Cardiac muscle cell (in vitro differentiated cells and primary cell): Measurements from ENCODE around the gene COL25A1. TPM values are rescaled to one million over a fixed set of nuclear protein-coding genes. Genes with fewer than 3 reads are reported as not detected.

ENCODE experiments used
- DNase-seq, 2 donors: peaks; one replicate each; pipeline versions ENCODE4 v3.0.0 to v3.0.0-alpha.2; 2010 to 2017; ENCODE audit warnings: low read depth in 1 of 2, low spot score in 1 of 2
- H3K27ac ChIP-seq: fragments of 200-600 bp; sonication (generic); 2 replicates; pipeline ENCODE4 v1.5.1; 2016
- H3K27me3 ChIP-seq: fragments of 200-600 bp; sonication (generic); 2 replicates; pipeline ENCODE4 v1.6.0; 2016; ENCODE audit warnings: control low read depth
- H3K36me3 ChIP-seq: fragments of 200-600 bp; sonication (generic); 2 replicates; pipeline ENCODE4 v1.5.1; 2016; ENCODE audit warnings: control low read depth
- H3K4me1 ChIP-seq: fragments of 200-600 bp; sonication (generic); 2 replicates; pipeline ENCODE4 v1.8.1; 2017; ENCODE audit warnings: low read depth, mild to moderate bottlenecking, mixed run types
- H3K4me3 ChIP-seq: fragments of 200-600 bp; sonication (generic); 2 replicates; pipeline ENCODE4 v1.5.1; 2016; ENCODE audit warnings: mild to moderate bottlenecking
- H3K9me3 ChIP-seq: fragments of 200-600 bp; sonication (generic); 2 replicates; pipeline ENCODE4 v1.5.1; 2017; ENCODE audit warnings: low read depth, mild to moderate bottlenecking, control low read depth
- CTCF ChIP-seq: IDR thresholded peaks from 2 replicates; pipeline ENCODE4 v1.5.1; 2012; ENCODE audit warnings: low read depth, mild to moderate bottlenecking, low read length
- polyA plus RNA-seq: library from polyadenylated mRNA; unstranded; fragments of >200 nt; fragmentation: Nextera tagmentation; extraction: Ambion mirVana; gene quantifications from 2 replicates; pipeline ENCODE4 v1.2.1, GENCODE V29; 2016
- total RNA-seq: library from RNA; depleted of rRNA; stranded (reverse); fragments of >200 nt; gene quantifications from 2 replicates; pipeline ENCODE4 v1.2.3, GENCODE V29; 2016

Gene COL25A1
- total and polyA plus RNA-seq, 2 experiments from 2014 or later = 3.5 to 8.4 TPM

- Histone ChIP-seq H3K27ac (no peak overlapping the region), H3K9me3 (no peaks in the 10 kb centered on the region), H3K36me3 (no peaks in the 10 kb centered on the region), H3K27me3 (no peaks in the 10 kb centered on the region), H3K4me3 (no peak overlapping the region), H3K4me1 (peaks cover 5% of the 10 kb centered on the region)
- no peak for TF ChIP-seq CTCF
- peak in 1 of 2 donors; percentile 79 for DNase-seq
Measured at GRCh38 chr4:109009909-109010308, 292.5 kb downstream of the COL25A1 start.

GRCh38 chr4:109007976-109008375 lies 294.5 kb downstream of the COL25A1 start:
- no peaks in the 10 kb centered on the region for H3K36me3 ChIP-seq
- peaks cover 5% of the 10 kb centered on the region for H3K4me1 ChIP-seq
- no peak overlapping the region for H3K27ac ChIP-seq
- no peak for DNase-seq
- H3K4me3 ChIP-seq = no peak overlapping the region
- no peaks in the 10 kb centered on the region for H3K27me3 ChIP-seq
- TF ChIP-seq CTCF = no peak
- no peaks in the 10 kb centered on the region for H3K9me3 ChIP-seq

GRCh38 chr4:109005523-109005922 lies 296.9 kb downstream of the COL25A1 start:
- no peak overlapping the region for H3K27ac ChIP-seq
- DNase-seq = peak in 1 of 2 donors; percentile 51

GRCh38 chr4:109004418-109004817 lies 298.0 kb downstream of the COL25A1 start:
- no peak for TF ChIP-seq CTCF
- Histone ChIP-seq H3K36me3 (no peaks in the 10 kb centered on the region), H3K27ac (no peak overlapping the region), H3K9me3 (no peaks in the 10 kb centered on the region), H3K4me1 (no peaks in the 10 kb centered on the region), H3K4me3 (no peak overlapping the region), H3K27me3 (no peaks in the 10 kb centered on the region)
- DNase-seq = no peak

More at GRCh38 chr4:109005523-109005922, 296.9 kb downstream of the COL25A1 start:
- H3K4me3 ChIP-seq = no peak overlapping the region
- H3K9me3 ChIP-seq = no peaks in the 10 kb centered on the region
- no peaks in the 10 kb centered on the region for H3K36me3 ChIP-seq
- no peak for TF ChIP-seq CTCF
- no peaks in the 10 kb centered on the region for H3K27me3 ChIP-seq
- H3K4me1 ChIP-seq = peaks cover 5% of the 10 kb centered on the region

- TF ChIP-seq CTCF = no peak
- no peak overlapping the region for H3K27ac ChIP-seq
- H3K4me3 ChIP-seq = no peak overlapping the region
- H3K9me3 ChIP-seq = no peaks in the 10 kb centered on the region
- H3K36me3 ChIP-seq = no peaks in the 10 kb centered on the region
- no peaks in the 10 kb centered on the region for H3K4me1 ChIP-seq
- no peaks in the 10 kb centered on the region for H3K27me3 ChIP-seq
- DNase-seq = no peak
Measured at GRCh38 chr4:109003964-109004363, 298.5 kb downstream of the COL25A1 start.
